GM19372 (cell line): ENCODE results near the gene MYH9.
"Not testable (repeated sequence)": the region's sequence is repeated elsewhere in the genome, so short reads cannot be mapped to it uniquely, and the experiment has no call there.

Experiments used
- ATAC-seq: cut with Tn5 transposase; IDR thresholded peaks from one replicate; pipeline ENCODE4 v1.9.1; 2021; ENCODE audit warnings: mild to moderate bottlenecking, low read depth, moderate library complexity; ENCODE audit not compliant: unreplicated experiment

MYH9 gene

DNA sequence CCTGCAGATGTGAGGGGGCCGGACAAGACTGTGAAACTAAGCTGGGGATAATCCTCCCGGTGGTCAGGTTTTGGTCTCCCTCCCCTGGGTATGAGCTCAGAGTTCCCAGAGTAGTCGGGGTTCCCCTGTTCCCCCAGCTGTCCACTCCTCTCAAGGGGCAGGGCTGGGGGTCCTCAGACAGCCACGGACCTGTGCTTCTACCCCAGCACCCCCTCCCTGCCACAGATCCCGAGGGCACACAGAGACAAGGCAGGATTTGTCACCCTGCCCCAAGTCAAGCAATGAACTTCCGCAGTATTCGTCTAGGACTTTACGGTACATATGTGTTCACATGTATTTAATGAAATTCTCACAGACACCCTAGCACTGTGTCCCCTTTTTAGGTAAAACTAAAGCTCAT, 89.6 kb downstream of the MYH9 start:
- ATAC-seq = no peak

DNA sequence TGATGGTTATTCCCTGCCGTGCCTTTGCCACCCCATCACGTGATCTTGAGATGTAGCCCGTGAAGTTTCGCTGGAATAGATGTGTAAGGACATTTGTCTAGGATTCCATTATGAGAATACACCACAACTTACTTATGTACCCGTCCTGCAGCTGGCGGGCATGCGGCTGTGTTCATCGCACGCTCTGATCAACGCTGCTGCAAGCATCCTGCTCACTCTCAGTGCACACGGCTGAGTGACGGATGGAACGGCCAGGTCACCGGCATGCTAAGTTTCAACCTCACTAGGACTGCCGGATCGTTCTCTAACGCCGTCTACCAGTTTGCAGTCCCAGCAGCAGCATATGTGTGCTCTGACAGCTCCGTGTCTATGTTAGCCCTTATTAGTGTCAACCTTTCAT, 90.2 kb downstream of the MYH9 start:
- no peak for ATAC-seq

DNA sequence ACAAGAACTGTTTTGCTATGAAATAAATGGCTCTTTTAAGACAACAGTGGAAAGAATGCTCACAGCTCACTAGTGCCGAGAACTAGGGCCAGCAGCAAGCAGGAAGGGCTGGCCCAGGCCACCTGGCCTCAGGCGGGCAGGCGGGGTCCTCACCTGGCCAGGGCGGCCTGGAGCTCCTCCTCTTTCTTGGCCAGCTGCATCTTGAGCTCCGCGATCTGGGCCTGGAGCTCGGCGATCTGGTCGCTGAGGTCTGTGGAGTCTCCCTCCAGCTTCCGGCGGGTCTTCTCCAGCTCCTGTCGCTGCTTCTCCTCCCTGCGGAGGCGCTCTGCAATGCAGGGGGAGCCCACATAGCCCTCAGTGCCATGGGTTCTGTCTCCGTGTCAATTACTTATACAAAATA, 91.1 kb downstream of the MYH9 start:
- no peak for ATAC-seq

DNA sequence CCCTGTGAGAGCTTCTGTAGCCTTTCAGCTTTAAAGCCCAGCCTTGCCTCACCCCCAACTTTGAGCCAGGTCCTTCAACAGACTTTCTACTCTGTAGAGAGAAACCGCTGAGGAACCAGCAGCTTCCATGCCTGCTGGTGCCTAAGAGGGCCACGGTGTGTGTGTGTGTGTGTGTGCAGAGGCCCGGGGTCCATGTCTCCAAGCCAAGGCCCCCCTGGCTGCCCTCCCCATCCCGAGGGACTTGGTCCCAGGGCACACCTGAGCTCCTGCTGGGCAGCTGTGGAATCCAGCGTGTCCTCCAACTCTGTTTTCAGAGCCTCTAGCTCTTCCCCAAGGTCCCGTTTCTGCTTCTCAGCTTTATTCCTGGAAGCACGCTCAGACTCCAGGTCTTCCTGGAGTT, 92.5 kb downstream of the MYH9 start:
- ATAC-seq = no peak

DNA sequence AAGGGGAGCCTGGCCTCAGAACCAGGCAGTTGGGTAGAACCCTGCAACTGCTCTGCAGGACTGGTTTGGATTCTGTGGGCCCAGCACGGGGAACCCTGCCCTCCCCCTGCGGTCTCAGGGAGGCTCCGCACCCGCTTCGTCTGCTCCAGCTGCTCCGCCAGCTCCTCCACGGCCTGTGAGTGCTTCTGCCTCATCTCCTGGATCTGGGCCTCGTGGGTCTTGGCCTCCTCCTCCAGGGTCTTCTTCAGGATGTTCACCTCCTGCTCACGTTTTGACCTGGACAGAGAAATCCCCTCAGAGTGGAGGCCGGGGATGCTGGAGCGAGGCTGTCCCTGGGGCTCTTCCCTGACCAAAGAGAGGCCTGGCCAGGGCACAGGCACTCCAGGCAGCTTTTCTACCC, 93.0 kb downstream of the MYH9 start:
- no peak for ATAC-seq

DNA sequence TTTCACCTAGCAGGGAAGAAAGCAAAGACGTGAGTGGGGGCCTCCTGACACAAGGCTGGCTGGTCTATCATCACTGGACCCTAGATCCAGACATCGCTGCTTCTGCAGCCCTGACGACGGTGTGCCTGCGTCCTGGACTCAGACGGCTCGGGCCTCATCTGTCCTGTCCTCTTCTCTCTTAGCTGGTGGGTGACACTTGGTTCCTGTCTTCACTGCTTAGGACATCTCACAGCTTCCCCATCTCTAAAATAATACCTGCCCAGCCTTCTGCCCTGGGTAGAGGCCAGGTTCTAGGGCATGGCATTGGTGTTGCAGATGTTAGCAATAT, 93.5 kb downstream of the MYH9 start:
- ATAC-seq = no peak

DNA sequence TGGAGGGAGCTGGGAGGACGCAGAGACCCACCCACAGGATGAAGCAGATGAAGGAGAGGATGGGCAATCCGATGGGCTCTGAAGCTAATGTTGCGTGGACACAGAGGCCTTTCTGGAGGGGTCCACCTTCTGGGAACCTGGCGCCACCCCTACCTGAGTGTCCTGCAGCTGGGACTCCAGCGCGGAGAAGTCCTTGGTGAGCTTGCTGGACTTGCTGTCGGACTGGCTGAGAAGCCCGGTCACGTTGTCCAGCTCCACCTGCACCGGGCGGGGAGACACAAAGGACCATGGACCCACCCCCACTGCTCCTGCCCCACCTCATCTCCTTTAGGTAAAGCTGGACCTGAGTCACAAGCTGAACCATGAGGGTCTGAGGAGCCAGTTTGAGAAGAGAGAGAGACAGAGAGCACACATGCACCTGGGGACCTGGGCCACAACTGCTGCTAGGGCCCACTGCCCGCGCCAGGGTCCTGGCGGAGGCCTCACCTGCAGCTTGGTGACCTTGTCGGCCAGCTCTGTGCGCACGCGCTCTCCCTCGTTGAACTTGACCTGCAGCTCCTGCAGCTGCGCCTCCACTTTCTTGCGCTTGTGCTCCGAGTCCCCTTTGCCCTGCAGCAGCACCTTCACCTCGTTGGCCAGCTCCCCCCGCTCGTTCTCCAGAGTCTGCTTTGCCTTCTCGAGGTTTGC, 94.0 kb downstream of the MYH9 start:
- no peak for ATAC-seq

DNA sequence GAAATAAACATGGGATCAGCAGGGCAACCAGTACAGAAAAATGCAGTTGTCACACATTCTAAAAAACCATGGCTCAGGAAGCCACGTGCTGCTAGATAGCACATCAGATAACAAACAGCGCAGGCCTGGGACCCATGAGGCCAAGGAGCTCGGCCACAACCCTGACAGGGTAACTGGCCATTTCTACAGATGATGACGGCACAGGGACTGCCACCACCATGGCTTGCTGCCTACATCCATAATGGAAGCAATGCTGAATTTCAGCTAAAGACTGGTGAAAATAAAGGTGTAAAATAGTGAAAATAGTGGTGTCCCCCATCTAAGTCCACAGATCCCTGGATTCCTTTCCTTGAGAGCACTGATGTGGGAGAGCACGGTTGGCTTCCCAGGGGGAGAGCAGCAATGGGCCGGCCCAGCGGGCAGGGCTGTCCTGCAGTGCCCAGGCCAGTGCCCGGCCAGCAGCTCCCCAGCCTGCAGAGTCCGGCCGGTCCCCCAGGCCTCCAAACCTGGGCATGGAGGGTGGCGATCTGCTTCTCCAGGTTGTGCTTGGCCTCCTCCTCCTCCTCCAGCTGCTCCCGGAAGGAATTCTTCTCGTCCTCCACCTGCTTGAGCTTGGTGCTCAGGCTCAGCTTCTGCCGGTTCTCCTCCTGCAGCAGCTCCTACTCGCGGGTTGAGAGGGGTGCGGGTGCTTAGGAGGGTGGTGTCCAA, 94.8 kb downstream of the MYH9 start:
- no peak for ATAC-seq

DNA sequence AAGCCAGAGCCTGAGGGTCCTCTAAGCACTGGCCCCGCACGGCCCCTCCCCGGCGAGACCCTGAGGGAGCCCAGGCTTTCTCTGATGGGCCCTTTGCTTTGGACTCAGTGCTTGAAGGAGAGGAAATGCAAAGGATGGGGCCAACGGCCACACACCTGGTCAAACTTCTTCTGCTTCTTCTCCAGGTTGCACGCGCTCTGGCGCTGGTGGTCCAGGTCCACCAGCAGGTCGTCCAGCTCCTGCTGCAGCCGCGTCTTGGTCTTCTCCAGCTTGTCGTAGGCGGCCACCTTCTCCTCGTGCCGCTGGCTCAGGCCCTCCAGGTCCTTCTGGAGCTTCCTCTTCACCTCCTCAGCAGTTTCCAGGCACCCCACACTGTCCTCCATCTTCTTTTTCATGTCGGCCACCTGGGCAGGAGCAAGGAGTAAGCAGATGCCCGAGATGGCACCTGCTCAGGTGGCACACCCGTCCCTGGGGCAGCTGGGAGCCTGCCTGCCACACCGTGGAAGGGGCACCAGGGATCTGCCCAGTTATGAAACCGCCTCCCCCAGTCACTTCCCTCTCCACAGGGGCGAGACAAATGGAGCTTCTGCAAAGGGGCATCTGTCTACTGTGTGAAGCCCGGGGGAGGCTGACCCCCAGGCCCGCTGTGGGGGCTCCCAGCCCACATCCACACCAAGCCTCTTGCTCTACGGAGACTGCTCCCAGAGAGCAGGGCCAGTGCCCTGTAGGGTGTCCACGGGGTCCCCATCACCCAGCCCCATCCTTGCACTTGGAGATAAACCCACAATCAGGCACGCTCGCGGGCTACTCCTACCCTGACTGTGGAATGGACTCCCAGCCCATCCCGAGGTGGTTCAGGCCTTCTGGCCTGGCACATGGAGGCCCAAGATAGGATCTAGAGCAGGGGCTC, 95.7 kb downstream of the MYH9 start:
- no peak for ATAC-seq

DNA sequence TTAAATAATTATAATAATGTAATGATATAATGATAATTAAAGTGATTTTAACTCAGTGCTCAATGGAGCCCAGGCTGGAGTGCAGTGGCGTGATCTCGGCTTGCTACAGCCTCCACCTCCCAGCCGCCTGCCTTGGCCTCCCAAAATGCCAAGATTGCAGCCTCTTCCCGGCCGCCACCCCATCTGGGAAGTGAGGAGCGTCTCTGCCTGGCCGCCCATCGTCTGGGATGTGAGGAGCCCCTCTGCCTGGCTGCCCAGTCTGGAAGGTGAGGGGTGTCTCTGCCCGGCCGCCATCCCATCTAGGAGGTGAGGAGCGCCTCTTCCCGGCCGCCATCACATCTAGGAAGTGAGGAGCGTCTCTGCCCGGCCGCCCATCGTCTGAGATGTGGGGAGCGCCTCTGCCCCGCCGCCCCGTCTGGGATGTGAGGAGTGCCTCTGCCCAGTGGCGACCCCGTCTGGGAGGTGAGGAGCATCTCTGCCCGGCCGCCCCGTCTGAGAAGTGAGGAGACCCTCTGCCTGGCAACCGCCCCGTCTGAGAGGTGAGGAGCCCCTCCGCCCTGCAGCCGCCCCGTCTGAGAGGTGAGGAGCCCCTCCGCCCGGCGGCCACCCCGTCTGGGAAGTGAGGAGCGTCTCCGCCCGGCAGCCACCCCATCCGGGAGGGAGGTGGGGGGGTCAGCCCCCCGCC, 97.2 kb downstream of the MYH9 start:
- ATAC-seq = not testable (repeated sequence)

DNA sequence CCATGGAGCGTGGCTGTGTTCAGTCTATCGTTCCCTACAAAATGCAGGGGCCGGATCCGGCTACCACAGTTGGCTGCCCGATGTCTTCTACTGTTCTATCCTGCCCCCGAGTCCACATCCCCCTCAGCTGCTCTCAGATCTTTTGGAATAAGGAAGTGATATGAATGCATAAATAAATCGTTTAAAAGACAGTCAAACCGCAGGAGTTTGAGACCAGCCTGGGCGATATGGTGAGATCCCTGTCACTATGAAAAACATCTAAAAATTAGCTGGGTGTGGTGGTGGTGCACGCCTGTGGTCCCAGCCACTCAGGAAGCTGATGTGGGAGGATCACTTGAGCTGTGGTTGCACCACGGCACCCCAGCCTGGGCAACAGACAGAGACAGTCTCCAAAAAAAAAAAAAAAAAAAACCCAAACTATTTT, 97.8 kb downstream of the MYH9 start:
- ATAC-seq = not testable (repeated sequence)

DNA sequence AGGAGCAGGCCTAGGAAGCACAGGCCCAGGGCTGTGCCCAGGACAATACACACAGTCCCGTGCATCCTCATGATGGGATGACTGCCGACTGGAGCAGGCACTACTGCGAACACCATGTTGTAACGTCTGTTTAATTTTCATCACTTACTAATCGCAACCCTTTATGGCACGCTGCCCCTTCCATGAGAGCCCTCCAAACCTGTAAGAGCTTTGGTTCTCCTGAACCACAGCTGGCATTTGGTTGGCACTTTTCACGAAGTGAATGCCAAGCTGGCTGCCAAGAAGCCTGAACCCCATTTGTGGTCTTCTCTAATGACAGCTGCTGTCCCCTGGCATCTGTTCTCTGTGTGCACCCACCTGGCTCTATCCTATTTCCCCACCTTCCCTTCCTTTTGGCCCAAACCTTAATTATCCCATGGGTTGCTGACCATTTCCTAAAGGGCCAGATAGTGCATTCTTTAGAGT, 98.3 kb downstream of the MYH9 start:
- no peak for ATAC-seq

DNA sequence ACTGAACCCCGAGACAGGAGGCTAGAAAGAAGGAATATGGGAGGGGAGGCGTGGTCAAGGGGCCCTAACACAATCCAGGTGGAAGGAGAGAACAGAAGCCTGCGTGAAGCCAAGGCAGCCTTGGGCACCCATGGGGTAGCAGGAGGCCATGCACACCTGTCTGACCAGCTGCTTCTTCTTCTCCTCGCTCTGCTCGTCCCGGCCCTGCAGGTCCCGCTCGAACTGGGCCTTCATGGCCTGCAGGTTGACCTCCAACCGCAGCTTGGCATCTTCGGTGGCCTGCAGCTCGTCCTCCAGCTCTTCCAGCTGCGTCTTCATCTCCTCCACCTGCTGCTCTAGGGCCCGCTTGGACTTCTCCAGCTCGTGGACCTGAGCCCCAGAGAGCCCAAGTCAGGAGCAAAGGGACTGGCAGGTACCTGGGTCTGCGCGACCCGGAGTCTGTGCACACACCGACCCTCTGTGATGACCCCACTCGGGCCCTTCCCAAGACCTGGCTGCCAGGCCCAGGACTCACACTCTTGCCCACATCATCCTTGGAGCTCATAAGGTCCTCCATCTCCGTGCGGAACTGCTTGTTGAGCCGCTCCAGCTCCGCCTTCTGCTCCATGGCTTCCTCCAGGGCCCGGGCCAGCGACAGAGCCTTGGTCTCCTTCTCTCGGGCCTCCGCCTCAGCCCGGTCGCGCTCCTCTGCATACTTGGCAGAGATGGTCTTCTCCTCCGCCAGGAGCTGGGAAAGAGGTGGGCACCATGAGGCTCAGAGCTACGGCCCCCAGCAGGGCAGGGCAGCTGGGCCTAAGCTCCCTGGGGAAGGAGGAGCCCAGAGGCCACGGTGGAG, 99.0 kb downstream of the MYH9 start:
- ATAC-seq = no peak

DNA sequence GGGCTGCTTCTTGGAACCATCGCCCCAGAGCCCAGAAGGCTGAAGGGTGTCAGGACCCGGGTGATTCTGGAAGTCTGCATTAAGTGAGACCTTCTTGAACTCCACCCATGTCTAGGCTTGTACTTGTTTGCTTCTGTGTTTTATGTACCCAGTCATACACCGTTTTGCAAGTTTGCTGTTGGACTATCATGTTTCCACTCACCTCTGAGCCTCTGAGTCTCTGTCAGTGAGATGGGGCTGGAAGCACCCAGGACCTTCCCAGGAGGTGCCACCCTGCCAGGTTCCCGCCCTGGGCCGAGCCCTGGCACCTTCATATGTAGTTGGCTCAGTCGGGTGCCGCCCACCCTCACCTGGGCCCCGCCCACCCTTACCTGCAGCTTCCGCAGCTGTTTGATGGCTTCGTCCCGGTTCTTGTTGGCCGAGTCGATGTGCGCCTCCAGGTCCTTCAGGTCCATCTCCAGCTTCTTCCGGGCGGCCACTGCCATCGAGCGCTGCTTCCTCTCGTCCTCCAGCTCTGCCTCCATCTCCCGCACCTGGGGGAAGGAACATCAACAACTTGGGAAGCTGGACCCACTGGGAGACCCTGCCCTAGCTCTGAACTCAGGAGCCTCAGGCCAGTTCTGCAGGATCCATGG, 99.8 kb downstream of the MYH9 start:
- no peak for ATAC-seq

DNA sequence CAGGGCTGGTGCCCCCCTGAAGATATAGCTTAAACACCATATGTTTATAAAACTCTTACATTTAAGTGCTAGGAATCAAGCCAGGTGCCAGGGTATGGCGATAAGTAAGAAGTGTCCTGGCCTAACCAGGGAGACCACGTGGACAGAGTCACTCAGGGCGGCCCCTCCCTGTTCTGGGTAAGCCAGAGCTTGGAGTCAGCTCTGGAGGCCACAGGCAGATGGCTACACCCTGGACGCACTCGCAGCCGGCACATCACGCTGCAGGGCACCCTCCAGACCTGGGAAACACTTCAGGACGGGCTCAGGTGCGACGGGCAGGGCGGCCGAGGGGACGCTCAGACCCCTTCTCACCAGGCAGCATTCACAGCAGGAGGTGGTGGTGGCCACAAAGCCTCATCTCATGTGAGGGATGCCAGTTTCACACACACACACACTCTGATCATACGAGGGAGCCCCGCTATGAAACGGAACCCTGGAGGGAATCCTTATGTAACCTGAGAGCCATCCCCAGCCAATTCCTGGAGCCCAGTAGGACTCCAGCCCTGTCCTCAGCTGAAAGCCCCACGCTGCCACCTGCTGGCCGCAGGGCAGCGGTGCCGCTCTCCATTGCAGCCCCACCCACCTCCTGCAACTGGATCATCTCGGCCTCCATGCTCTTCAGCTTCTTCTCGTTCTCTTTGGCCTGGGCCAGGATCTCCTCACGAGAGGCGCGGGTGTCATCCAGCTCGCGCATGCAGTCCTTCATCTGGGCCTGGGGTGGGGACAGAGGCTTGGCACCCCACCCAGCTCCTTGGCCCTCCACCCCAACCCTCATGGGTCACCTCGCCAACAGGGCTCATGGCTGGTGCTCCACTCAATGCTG, 101.4 kb downstream of the MYH9 start:
- ATAC-seq = no peak

DNA sequence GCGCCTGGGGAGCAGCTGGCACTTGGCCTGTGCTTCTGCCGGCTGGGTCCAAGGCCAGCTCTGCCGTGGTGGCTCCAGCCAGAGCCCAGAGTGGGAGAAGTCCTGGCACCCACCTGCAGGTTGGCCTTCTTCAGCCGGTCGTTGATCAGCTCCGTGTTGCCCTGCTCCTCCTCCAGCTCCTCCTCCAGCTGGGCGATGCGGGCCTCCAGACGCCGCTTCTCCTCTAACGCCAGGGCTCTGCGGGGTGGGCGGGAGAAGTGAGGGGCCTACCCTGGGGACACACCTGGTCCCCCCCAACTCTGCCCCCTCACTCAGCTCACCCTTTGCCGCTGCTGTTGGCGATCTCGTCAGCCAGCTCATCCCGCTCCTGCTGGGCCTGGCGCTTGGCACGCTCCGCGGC, 102.2 kb downstream of the MYH9 start:
- ATAC-seq = no peak

DNA sequence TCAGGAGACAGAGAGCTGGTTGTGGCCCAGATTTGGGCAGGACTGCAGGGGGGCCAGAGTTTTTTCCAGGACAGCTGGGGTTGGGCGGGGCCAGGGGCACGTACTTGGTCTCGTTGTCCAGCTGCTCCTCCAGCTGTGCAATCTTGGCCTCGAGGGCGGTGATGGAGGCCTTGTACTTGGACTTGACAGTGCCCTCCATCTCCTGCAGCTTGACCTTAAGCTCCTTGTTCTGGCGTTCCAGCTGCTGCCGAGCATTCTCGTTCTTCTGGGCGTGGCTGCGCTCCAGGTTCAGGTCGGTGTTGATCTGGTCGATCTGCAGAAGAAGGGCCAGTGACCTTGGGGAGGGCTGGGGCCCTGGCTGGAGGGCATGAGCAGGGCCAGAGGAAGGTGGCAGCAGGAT, 102.8 kb downstream of the MYH9 start:
- ATAC-seq = no peak

DNA sequence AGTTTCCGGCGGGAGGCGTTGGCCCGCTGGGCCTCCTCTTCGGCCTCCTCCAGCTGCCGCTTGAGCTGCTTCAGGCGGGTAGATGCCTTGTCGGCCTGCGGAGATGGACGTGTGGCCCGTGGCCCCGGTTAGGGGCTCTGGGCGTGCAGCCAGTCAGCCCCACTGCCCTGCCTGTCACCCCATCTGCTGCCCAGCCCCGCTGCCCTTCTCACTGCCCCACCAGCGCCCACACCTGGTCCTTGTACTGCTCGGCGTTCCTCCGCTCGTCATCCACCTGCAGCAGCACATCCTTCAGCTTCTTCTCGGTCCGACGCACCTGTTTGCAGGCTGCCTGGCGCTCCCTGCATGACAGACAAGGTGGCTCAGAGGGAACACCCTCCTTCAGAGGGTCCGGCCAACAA, 103.6 kb downstream of the MYH9 start:
- no peak for ATAC-seq
